HepG2 (cell line): ENCODE results near the gene FANCD2. TPM values are rescaled to one million over a fixed set of nuclear protein-coding genes. Genes with fewer than 3 reads are reported as not detected.

Experiments
- ADNP ChIP-seq: sonication (generic); formaldehyde crosslinking; IDR thresholded peaks from 2 replicates; pipeline ENCODE4 v1.4.0; 2020; ENCODE audit warnings: missing genetic modification reagents
- NFRKB ChIP-seq: fragments of 450-650 bp; IDR thresholded peaks from 2 replicates; pipeline ENCODE4 v1.6.1; 2017
- SOX6 ChIP-seq, 2 experiments: fragments of 450-650 bp in 1 of 2; sonication (generic) in 1 of 2; formaldehyde crosslinking in 1 of 2; IDR thresholded peaks; 2 replicates each; pipeline versions ENCODE4 v1.4.0 to v1.6.1; 2017 to 2020; ENCODE audit warnings: antibody characterized with exemption in 1 of 2, mild to moderate bottlenecking in 1 of 2, missing genetic modification reagents in 1 of 2
- SSRP1 ChIP-seq: IDR thresholded peaks from 2 replicates; pipeline ENCODE4 v1.6.1; 2016; ENCODE audit warnings: control low read depth
- ZEB1 ChIP-seq: IDR thresholded peaks from 2 replicates; pipeline ENCODE4 v1.6.1; 2012; ENCODE audit warnings: mild to moderate bottlenecking, low read depth, inconsistent platforms; ENCODE audit not compliant: insufficient replicate concordance
- ZFX ChIP-seq: sonication (generic); formaldehyde crosslinking; IDR thresholded peaks from 2 replicates; pipeline ENCODE4 v1.4.0; 2020; ENCODE audit warnings: mild to moderate bottlenecking, low read depth, missing genetic modification reagents, moderate library complexity
- ZNF44 ChIP-seq: sonication (generic); formaldehyde crosslinking; IDR thresholded peaks from 2 replicates; pipeline ENCODE4 v1.5.1; 2020; ENCODE audit warnings: mild to moderate bottlenecking, missing genetic modification reagents
- ZNF619 ChIP-seq: sonication (generic); formaldehyde crosslinking; IDR thresholded peaks from 2 replicates; pipeline ENCODE4 v1.4.0; 2020; ENCODE audit warnings: mild to moderate bottlenecking, missing genetic modification reagents
- ZNF629 ChIP-seq: sonication (generic); formaldehyde crosslinking; conservative IDR thresholded peaks from 2 replicates; pipeline ENCODE4 v1.5.0; 2020; ENCODE audit warnings: missing genetic modification reagents
- polyA plus RNA-seq, 8 experiments: library from polyadenylated mRNA; depleted of rRNA in 3 of 8; stranded (reverse) in 7 of 8; unstranded in 1 of 8; fragments of >200 nt; fragmentation: Illumina TruSeq in 4 of 8; extraction: Trizol in 4 of 8; gene quantifications; 2 replicates each; pipeline versions ENCODE4 v1.2.1 to v1.2.3, GENCODE V29; 2011 to 2016; ENCODE audit warnings: low read depth in 4 of 8, missing spikeins in 1 of 8, mixed read lengths in 1 of 8; ENCODE audit not compliant: insufficient read depth in 1 of 8
- total RNA-seq, 5 experiments: library from RNA; depleted of rRNA; stranded (reverse); fragments of >200 nt; fragmentation: Illumina TruSeq; extraction: Trizol; gene quantifications; 2 replicates each; pipeline ENCODE4 v1.2.3, GENCODE V29; 2016; ENCODE audit warnings: low read depth in 1 of 5
- TF ChIP-seq, protein P1 (sequence below), 2 experiments: sonication (generic) in 1 of 2; formaldehyde crosslinking in 1 of 2; IDR thresholded peaks; 2 replicates each; pipeline versions ENCODE4 v1.4.0 to v1.6.1; 2016 to 2020; ENCODE audit warnings: borderline replicate concordance in 1 of 2, low read depth in 1 of 2, mild to moderate bottlenecking in 1 of 2, missing genetic modification reagents in 1 of 2
- TF ChIP-seq, protein P2 (sequence below): sonication (generic); formaldehyde crosslinking; IDR thresholded peaks from 2 replicates; pipeline ENCODE4 v1.5.1; 2020; ENCODE audit warnings: mild to moderate bottlenecking, missing genetic modification reagents, moderate library complexity
- TF ChIP-seq, protein P3 (sequence below): sonication (generic); formaldehyde crosslinking; IDR thresholded peaks from 2 replicates; pipeline ENCODE4 v1.9.0; 2022; ENCODE audit warnings: low read depth, missing genetic modification reagents
- TF ChIP-seq, protein P4 (sequence below): sonication (generic); formaldehyde crosslinking; IDR thresholded peaks from 2 replicates; pipeline ENCODE4 v1.4.0; 2020; ENCODE audit warnings: mild to moderate bottlenecking, missing genetic modification reagents

FANCD2 gene
- total and polyA plus RNA-seq, 2 of the 13 experiments (the other 11 are each of a cell fraction or from before 2014, with no cell fraction given): 10.1 to 42.0 TPM

DNA sequence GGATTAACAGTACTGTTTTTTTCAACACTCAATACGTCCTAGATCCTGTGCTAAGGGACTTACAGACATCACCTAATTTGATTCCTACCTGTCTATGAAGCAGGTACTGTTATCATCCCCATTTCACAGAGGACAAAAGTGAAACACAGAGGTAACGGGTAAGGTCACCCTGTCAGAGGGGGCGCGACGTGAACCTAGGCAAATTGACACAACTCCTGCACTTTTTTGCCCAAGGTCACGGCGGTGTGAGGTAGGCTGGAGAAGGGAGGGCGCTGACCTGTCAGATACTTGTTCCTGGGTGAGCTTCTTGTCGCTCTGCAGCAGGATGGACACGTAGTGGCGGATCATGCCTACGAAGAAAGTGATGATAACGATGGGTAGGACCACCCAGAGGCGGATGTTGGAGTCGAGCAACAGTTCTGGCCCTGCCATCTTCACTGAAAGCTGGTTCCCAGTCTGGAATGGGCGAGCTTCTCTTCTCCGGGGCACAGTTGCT lies 40.0 kb upstream of the FANCD2 start (continued):
- TF ChIP-seq, protein P1, sequence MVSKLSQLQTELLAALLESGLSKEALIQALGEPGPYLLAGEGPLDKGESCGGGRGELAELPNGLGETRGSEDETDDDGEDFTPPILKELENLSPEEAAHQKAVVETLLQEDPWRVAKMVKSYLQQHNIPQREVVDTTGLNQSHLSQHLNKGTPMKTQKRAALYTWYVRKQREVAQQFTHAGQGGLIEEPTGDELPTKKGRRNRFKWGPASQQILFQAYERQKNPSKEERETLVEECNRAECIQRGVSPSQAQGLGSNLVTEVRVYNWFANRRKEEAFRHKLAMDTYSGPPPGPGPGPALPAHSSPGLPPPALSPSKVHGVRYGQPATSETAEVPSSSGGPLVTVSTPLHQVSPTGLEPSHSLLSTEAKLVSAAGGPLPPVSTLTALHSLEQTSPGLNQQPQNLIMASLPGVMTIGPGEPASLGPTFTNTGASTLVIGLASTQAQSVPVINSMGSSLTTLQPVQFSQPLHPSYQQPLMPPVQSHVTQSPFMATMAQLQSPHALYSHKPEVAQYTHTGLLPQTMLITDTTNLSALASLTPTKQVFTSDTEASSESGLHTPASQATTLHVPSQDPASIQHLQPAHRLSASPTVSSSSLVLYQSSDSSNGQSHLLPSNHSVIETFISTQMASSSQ (IDR thresholded peaks at IDR 0.05; ENCODE audit: low read depth): no peak
- TF ChIP-seq, protein P1 (CRISPR knock-in tag; IDR thresholded peaks at IDR 0.05; ENCODE audit: borderline replicate concordance): no peak
- TF ChIP-seq, protein P2, sequence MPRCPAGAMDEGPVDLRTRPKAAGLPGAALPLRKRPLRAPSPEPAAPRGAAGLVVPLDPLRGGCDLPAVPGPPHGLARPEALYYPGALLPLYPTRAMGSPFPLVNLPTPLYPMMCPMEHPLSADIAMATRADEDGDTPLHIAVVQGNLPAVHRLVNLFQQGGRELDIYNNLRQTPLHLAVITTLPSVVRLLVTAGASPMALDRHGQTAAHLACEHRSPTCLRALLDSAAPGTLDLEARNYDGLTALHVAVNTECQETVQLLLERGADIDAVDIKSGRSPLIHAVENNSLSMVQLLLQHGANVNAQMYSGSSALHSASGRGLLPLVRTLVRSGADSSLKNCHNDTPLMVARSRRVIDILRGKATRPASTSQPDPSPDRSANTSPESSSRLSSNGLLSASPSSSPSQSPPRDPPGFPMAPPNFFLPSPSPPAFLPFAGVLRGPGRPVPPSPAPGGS (CRISPR knock-in tag): 0 out of 2 replicates have a peak, but pooled peaks have one; percentile 4
- TF ChIP-seq ZEB1 (no peak), ZNF619 (CRISPR knock-in tag) (no peak), NFRKB (no peak), SSRP1 (CRISPR knock-in tag) (no peak), ZNF44 (no peak), ZNF629 (CRISPR knock-in tag) (peak; percentile 69), ADNP (CRISPR knock-in tag) (no peak), SOX6 (IDR thresholded peaks at IDR 0.05) (no peak), SOX6 (CRISPR knock-in tag; IDR thresholded peaks at IDR 0.05) (no peak), ZFX (CRISPR knock-in tag) (no peak)
- TF ChIP-seq, protein P3, sequence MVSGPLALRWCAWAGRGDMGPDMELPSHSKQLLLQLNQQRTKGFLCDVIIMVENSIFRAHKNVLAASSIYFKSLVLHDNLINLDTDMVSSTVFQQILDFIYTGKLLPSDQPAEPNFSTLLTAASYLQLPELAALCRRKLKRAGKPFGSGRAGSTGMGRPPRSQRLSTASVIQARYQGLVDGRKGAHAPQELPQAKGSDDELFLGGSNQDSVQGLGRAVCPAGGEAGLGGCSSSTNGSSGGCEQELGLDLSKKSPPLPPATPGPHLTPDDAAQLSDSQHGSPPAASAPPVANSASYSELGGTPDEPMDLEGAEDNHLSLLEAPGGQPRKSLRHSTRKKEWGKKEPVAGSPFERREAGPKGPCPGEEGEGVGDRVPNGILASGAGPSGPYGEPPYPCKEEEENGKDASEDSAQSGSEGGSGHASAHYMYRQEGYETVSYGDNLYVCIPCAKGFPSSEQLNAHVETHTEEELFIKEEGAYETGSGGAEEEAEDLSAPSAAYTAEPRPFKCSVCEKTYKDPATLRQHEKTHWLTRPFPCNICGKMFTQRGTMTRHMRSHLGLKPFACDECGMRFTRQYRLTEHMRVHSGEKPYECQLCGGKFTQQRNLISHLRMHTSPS (CRISPR knock-in tag): 0 out of 2 replicates have a peak, but pooled peaks have one; percentile 47
- TF ChIP-seq, protein P4, sequence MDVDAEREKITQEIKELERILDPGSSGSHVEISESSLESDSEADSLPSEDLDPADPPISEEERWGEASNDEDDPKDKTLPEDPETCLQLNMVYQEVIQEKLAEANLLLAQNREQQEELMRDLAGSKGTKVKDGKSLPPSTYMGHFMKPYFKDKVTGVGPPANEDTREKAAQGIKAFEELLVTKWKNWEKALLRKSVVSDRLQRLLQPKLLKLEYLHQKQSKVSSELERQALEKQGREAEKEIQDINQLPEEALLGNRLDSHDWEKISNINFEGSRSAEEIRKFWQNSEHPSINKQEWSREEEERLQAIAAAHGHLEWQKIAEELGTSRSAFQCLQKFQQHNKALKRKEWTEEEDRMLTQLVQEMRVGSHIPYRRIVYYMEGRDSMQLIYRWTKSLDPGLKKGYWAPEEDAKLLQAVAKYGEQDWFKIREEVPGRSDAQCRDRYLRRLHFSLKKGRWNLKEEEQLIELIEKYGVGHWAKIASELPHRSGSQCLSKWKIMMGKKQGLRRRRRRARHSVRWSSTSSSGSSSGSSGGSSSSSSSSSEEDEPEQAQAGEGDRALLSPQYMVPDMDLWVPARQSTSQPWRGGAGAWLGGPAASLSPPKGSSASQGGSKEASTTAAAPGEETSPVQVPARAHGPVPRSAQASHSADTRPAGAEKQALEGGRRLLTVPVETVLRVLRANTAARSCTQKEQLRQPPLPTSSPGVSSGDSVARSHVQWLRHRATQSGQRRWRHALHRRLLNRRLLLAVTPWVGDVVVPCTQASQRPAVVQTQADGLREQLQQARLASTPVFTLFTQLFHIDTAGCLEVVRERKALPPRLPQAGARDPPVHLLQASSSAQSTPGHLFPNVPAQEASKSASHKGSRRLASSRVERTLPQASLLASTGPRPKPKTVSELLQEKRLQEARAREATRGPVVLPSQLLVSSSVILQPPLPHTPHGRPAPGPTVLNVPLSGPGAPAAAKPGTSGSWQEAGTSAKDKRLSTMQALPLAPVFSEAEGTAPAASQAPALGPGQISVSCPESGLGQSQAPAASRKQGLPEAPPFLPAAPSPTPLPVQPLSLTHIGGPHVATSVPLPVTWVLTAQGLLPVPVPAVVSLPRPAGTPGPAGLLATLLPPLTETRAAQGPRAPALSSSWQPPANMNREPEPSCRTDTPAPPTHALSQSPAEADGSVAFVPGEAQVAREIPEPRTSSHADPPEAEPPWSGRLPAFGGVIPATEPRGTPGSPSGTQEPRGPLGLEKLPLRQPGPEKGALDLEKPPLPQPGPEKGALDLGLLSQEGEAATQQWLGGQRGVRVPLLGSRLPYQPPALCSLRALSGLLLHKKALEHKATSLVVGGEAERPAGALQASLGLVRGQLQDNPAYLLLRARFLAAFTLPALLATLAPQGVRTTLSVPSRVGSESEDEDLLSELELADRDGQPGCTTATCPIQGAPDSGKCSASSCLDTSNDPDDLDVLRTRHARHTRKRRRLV: peak; percentile 9; the same call in 1 of the 2 replicates
